Calu3 (cell line): ENCODE data around the gene CNTNAP2. TPM values are rescaled to one million over a fixed set of nuclear protein-coding genes. Genes with fewer than 3 reads are reported as not detected.

ENCODE experiments used
- BruUV-seq: library from RNA; stranded (reverse); fragments of 400-500 nt; replicated peaks from 2 replicates; lab custom pipeline; 2021; lab: Mats Ljungman, UMichigan
- CTCF ChIA-PET: fragments of 300-600 bp; sonication (Branson Sonifier 250); formaldehyde crosslinking; loops from one replicate; lab custom pipeline; 2022; ENCODE audit warnings: antibody characterized with exemption; lab: Charles Lee
- DNase-seq: peaks from one replicate; pipeline ENCODE4 v3.0.0; 2022
- H3K27ac Mint-ChIP-seq: one replicate; pipeline ENCODE4 v1.8.0; 2022; ENCODE audit warnings: mixed read lengths; ENCODE audit not compliant: unreplicated experiment
- H3K27me3 Mint-ChIP-seq: one replicate; pipeline ENCODE4 v1.8.0; 2022; ENCODE audit warnings: mixed read lengths; ENCODE audit not compliant: unreplicated experiment
- H3K36me3 Mint-ChIP-seq: one replicate; pipeline ENCODE4 v1.8.0; 2022; ENCODE audit warnings: mild to moderate bottlenecking, moderate library complexity, mixed read lengths; ENCODE audit not compliant: insufficient read depth, unreplicated experiment
- H3K4me1 Mint-ChIP-seq: one replicate; pipeline ENCODE4 v1.8.0; 2022; ENCODE audit warnings: mild to moderate bottlenecking, low read depth, mixed read lengths; ENCODE audit not compliant: unreplicated experiment
- H3K4me3 Mint-ChIP-seq: one replicate; pipeline ENCODE4 v1.8.0; 2022; ENCODE audit warnings: mild to moderate bottlenecking, low read depth, moderate library complexity, mixed read lengths; ENCODE audit not compliant: unreplicated experiment
- H3K9me3 Mint-ChIP-seq: one replicate; pipeline ENCODE4 v1.8.0; 2022; ENCODE audit warnings: low read depth, mixed read lengths; ENCODE audit not compliant: unreplicated experiment
- intact Hi-C: fragments of 100-400 bp; cut with micrococcal nuclease; formaldehyde crosslinking; loops from one replicate; pipeline ENCODE4 v1.10.0; 2022; ENCODE audit not compliant: unreplicated experiment
- total RNA-seq: library from RNA; stranded (reverse); gene quantifications from 2 replicates; pipeline ENCODE4 v1.2.3, GENCODE V29; 2022
- TF ChIP-seq, protein P1 (sequence below): fragments of 200-600 bp; IDR thresholded peaks from one replicate; pipeline ENCODE4 v1.8.0; 2022; ENCODE audit warnings: antibody characterized with exemption; ENCODE audit not compliant: unreplicated experiment

Gene CNTNAP2
- total RNA-seq, 1 experiment from 2014 or later: 1.1 TPM

DNA sequence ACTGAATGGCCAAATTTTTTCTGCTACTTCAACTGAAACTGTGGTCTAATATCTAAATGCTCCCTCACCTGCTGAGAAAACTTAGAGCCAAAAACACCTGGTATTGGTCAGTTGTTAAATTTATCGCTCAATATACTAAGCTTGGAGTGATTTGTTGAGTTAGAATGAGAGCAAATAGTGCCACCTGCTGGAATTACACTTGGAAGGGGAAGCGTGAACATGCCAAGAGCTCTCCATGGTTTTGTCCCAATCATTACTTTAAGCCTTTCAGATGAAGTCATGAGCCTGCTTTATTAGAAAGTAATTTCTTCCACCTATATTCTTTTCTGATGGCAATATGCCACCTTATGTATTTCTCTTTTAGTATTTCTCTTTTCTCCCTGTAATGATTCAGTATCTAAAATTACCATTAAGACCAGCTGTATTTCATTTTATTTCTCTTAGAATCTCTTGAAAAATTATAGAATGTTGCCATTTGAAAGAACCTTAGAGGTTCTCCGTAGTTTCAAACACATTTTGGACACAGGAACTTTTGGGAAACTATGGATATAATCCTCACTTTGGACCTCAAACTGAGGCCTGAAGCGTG, 2026.2 kb downstream of the CNTNAP2 start:
- CTCF ChIA-PET: interaction anchor here (0.6 kb wide), 1 partner anchor 1317 kb away, joined by 3 read pairs; no protein-coding TSS in a partner anchor
- peak; percentile 17 for DNase-seq
- TF ChIP-seq, protein P1, sequence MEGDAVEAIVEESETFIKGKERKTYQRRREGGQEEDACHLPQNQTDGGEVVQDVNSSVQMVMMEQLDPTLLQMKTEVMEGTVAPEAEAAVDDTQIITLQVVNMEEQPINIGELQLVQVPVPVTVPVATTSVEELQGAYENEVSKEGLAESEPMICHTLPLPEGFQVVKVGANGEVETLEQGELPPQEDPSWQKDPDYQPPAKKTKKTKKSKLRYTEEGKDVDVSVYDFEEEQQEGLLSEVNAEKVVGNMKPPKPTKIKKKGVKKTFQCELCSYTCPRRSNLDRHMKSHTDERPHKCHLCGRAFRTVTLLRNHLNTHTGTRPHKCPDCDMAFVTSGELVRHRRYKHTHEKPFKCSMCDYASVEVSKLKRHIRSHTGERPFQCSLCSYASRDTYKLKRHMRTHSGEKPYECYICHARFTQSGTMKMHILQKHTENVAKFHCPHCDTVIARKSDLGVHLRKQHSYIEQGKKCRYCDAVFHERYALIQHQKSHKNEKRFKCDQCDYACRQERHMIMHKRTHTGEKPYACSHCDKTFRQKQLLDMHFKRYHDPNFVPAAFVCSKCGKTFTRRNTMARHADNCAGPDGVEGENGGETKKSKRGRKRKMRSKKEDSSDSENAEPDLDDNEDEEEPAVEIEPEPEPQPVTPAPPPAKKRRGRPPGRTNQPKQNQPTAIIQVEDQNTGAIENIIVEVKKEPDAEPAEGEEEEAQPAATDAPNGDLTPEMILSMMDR: no peak
- no peaks in the 10 kb centered on the region for H3K4me1 Mint-ChIP-seq
- no TSS peak for BruUV-seq
- H3K27ac Mint-ChIP-seq: no peak overlapping the region
- intact Hi-C loops: no loop called here
- H3K4me3 Mint-ChIP-seq: no peak overlapping the region
- no peaks in the 10 kb centered on the region for H3K36me3 Mint-ChIP-seq
- H3K27me3 Mint-ChIP-seq: no peaks in the 10 kb centered on the region
- H3K9me3 Mint-ChIP-seq: peaks cover 5% of the 10 kb centered on the region

DNA sequence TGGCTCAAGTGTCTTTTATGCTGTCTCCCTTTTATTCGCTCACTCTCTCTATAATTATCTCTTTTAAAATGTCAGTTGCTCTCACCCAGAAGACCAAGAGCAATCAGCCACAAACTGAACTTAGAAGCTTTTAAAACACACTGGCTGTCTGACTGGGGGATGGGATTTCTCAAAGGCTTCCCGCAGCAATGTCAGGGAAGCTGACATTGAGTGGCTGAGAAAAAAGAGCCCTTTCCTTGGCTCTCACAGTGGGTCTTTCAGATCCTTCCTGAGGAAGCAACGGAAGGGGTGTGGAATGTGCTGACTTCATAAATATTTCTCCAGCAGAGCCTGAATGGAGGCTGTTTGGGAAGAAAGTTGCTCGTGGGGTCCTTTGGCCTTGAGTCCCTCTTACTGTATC, 2028.2 kb downstream of the CNTNAP2 start:
- Mint-ChIP-seq H3K4me3 (no peak overlapping the region), H3K36me3 (no peaks in the 10 kb centered on the region), H3K27me3 (no peaks in the 10 kb centered on the region), H3K9me3 (peaks cover 5% of the 10 kb centered on the region), H3K4me1 (no peaks in the 10 kb centered on the region), H3K27ac (no peak overlapping the region)
- BruUV-seq: no TSS peak
- intact Hi-C loops: no loop called here
- CTCF ChIA-PET: no interaction called here
- TF ChIP-seq, protein P1: no peak
- DNase-seq: no peak

DNA sequence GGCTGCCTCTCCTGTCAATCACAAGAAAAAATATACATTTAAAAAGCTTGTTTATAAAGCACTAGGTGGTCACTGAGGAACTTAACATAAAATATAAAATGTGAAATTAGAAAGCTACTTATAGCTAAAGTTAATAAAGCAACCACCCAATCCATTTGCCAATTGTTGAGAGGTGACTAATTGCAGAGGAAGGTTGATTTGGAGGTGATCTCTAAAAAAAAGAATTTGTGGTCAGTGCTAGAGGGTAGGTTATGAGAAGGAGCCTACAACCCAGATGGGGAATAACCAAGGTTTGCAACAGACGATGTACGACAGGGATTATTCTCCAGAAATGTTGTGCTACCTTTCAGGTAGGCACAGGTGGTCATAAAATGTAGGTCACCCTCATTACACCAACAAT, 2029.7 kb downstream of the CNTNAP2 start:
- CTCF ChIA-PET: no interaction called here
- Mint-ChIP-seq H3K4me3 (no peak overlapping the region), H3K9me3 (peaks cover 7% of the 10 kb centered on the region), H3K36me3 (no peaks in the 10 kb centered on the region), H3K27me3 (no peaks in the 10 kb centered on the region), H3K27ac (no peak overlapping the region), H3K4me1 (no peaks in the 10 kb centered on the region)
- TF ChIP-seq, protein P1: no peak
- intact Hi-C loops: no loop called here
- BruUV-seq: no TSS peak
- no peak for DNase-seq

DNA sequence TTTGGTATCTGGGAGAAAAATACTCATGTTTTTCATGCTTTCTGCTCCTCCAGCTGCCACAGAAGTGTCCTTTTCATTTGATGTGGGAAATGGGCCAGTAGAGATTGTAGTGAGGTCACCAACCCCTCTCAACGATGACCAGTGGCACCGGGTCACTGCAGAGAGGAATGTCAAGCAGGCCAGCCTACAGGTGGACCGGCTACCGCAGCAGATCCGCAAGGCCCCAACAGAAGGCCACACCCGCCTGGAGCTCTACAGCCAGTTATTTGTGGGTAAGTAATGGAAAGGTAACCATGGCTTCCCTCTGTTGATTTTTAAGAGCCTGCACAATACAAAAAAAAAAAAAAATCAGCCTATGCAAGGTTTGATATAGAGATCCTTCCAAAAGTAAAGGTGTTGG, 2030.8 kb downstream of the CNTNAP2 start:
- intact Hi-C loops: no loop called here
- Mint-ChIP-seq H3K27ac (no peak overlapping the region), H3K4me3 (no peak overlapping the region), H3K27me3 (no peaks in the 10 kb centered on the region), H3K4me1 (no peaks in the 10 kb centered on the region), H3K36me3 (no peaks in the 10 kb centered on the region), H3K9me3 (peaks cover 9% of the 10 kb centered on the region)
- TF ChIP-seq, protein P1: no peak
- CTCF ChIA-PET: interaction anchor here (0.6 kb wide), 1 partner anchor 111 kb away, joined by 4 read pairs; no protein-coding TSS in a partner anchor
- DNase-seq: no peak
- no TSS peak for BruUV-seq
